Loucy (cell line): ENCODE measurements around the gene ROPN1.
A peak's percentile ranks its signal among the peaks of the same experiment; 100 is the strongest.
"Not testable (repeated sequence)": the region's sequence is repeated elsewhere in the genome, so short reads cannot be mapped to it uniquely, and the experiment has no call there.

Source experiments
- H2AFZ ChIP-seq: fragments of 200-600 bp; sonication (generic); 2 replicates; pipeline ENCODE4 v1.6.0; 2016; ENCODE audit warnings: antibody characterized with exemption, mild to moderate bottlenecking, low read length, moderate library complexity
- H3F3A ChIP-seq: fragments of 200-600 bp; 2 replicates; pipeline ENCODE4 v1.6.0; 2016; ENCODE audit warnings: antibody characterized with exemption, low read depth, mild to moderate bottlenecking
- H3K27me3 ChIP-seq: fragments of 200-600 bp; sonication (generic); 2 replicates; pipeline ENCODE4 v1.6.1; 2014; ENCODE audit warnings: low read length, mild to moderate bottlenecking; ENCODE audit not compliant: insufficient read depth, poor library complexity, severe bottlenecking
- H3K36me3 ChIP-seq: fragments of 200-600 bp; sonication (generic); 2 replicates; pipeline ENCODE4 v1.6.1; 2016; ENCODE audit warnings: low read length; ENCODE audit not compliant: insufficient read depth
- H3K4me1 ChIP-seq: fragments of 200-600 bp; sonication (generic); 2 replicates; pipeline ENCODE4 v1.5.1; 2014; ENCODE audit warnings: low read length, mild to moderate bottlenecking; ENCODE audit not compliant: insufficient read depth, poor library complexity, severe bottlenecking
- H3K4me2 ChIP-seq: fragments of 200-600 bp; sonication (generic); 2 replicates; pipeline ENCODE4 v1.6.0; 2014; ENCODE audit warnings: antibody characterized with exemption, low read length, low read depth, mild to moderate bottlenecking; ENCODE audit not compliant: poor library complexity, severe bottlenecking
- H3K4me3 ChIP-seq: fragments of 200-600 bp; sonication (generic); 2 replicates; pipeline ENCODE4 v1.5.1; 2014; ENCODE audit warnings: low read length, mild to moderate bottlenecking, mixed read lengths; ENCODE audit not compliant: poor library complexity, severe bottlenecking
- H3K79me2 ChIP-seq: fragments of 200-600 bp; sonication (generic); 2 replicates; pipeline ENCODE4 v1.6.1; 2014; ENCODE audit warnings: low read length; ENCODE audit not compliant: insufficient read depth
- H3K9ac ChIP-seq: fragments of 200-600 bp; sonication (generic); 2 replicates; pipeline ENCODE4 v1.6.0; 2014; ENCODE audit warnings: mild to moderate bottlenecking, low read depth, low read length, moderate library complexity; ENCODE audit not compliant: poor library complexity, severe bottlenecking
- H3K9me2 ChIP-seq: fragments of 200-600 bp; sonication (generic); replicated peaks from 2 replicates; pipeline ENCODE4 v1.6.1; 2016; ENCODE audit warnings: low read depth, low read length, mixed read lengths
- H3K9me3 ChIP-seq: fragments of 200-600 bp; sonication (generic); 2 replicates; pipeline ENCODE4 v1.6.1; 2014; ENCODE audit warnings: mild to moderate bottlenecking, antibody characterized with exemption, low read length, low read depth; ENCODE audit not compliant: insufficient read depth
- H4K20me1 ChIP-seq: fragments of 200-600 bp; sonication (generic); 2 replicates; pipeline ENCODE4 v1.6.0; 2014; ENCODE audit warnings: antibody characterized with exemption, low read length, mild to moderate bottlenecking; ENCODE audit not compliant: insufficient read depth, poor library complexity, severe bottlenecking
- CTCF ChIP-seq: fragments of 200-600 bp; sonication (generic); conservative IDR thresholded peaks from 2 replicates; pipeline ENCODE4 v1.5.1; 2014; ENCODE audit warnings: mild to moderate bottlenecking, antibody characterized with exemption, low read length
- EZH2phosphoT487 ChIP-seq: fragments of 200-600 bp; IDR thresholded peaks from 2 replicates; pipeline ENCODE4 v1.6.1; 2018; ENCODE audit warnings: antibody characterized with exemption, mild to moderate bottlenecking, moderate library complexity, borderline replicate concordance

Gene ROPN1

GRCh38 chr3:123991730-123992588, at the start of gene ROPN1:
Gene ROPN1, minus strand, starts transcription at chr3:123992124. Its CDS starts 11,643 bp downstream, at chr3:123980481.
- H3K36me3 ChIP-seq, H3K9ac ChIP-seq, H4K20me1 ChIP-seq, H3K4me1 ChIP-seq, H3K4me3 ChIP-seq, H2AFZ ChIP-seq, H3F3A ChIP-seq, H3K79me2 ChIP-seq, H3K27me3 ChIP-seq, H3K9me2 ChIP-seq, H3K4me2 ChIP-seq, H3K9me3 ChIP-seq: not testable (repeated sequence)

GRCh38 chr3:124041553-124041952, 49.6 kb upstream of the ROPN1 start:
- Histone ChIP-seq H3K4me3 (no peak overlapping the region), H3K4me1 (no peaks in the 10 kb centered on the region), H3K9ac (no peak overlapping the region), H3K36me3 (no peaks in the 10 kb centered on the region), H4K20me1 (no peaks in the 10 kb centered on the region), H3K27me3 (no peaks in the 10 kb centered on the region), H3K9me2 (no peaks in the 10 kb centered on the region), H3K4me2 (no peak overlapping the region), H3F3A (no peaks in the 10 kb centered on the region), H3K9me3 (no peaks in the 10 kb centered on the region), H2AFZ (no peak overlapping the region), H3K79me2 (no peaks in the 10 kb centered on the region)
- TF ChIP-seq EZH2phosphoT487, result no peak

GRCh38 chr3:124037326-124037725, 45.4 kb upstream of the ROPN1 start:
- Histone ChIP-seq H4K20me1 (no peaks in the 10 kb centered on the region), H3K9me2 (no peaks in the 10 kb centered on the region), H3K27me3 (no peaks in the 10 kb centered on the region), H3K9me3 (no peaks in the 10 kb centered on the region), H3K4me3 (no peak overlapping the region), H3K79me2 (no peaks in the 10 kb centered on the region; the same call in 1 of the 2 replicates), H3K36me3 (no peaks in the 10 kb centered on the region), H3K9ac (no peak overlapping the region), H3K4me2 (peak overlapping the region; percentile 24), H3F3A (no peaks in the 10 kb centered on the region), H2AFZ (no peak overlapping the region), H3K4me1 (peaks cover 5% of the 10 kb centered on the region)
- TF ChIP-seq CTCF (no peak), EZH2phosphoT487 (no peak)

DNA sequence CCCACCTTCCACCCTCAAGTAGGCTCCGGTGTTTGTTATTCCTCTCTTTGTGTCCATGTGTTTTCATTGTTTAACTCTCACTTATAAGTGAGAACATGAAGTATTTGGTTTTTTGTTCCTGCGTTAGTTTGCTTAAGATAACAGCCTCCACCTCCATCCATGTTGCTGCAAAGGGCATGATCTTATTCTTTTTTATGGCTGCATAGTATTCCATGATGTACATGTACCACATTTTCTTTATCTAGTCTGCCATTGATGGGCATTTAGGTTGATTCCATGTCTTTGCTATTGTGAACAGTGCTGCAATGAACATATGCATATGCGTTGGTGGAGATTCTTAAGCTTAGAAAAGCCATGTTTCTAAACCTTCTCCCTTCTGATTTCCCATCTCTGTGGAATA, 44.3 kb upstream of the ROPN1 start:
- not testable (repeated sequence) for H3K27me3 ChIP-seq, H3F3A ChIP-seq, H3K9me3 ChIP-seq, H3K4me2 ChIP-seq, H3K9me2 ChIP-seq, H3K4me1 ChIP-seq, H3K9ac ChIP-seq, H3K36me3 ChIP-seq, H3K4me3 ChIP-seq, H2AFZ ChIP-seq, H3K79me2 ChIP-seq, H4K20me1 ChIP-seq
